22Rv1 (cell line): Measurements from ENCODE around the gene RSPO1.

ENCODE experiments used
- H3K27ac ChIP-seq: fragments of 450-650 bp; 2 replicates; pipeline ENCODE4 v1.5.1; 2017
- ZFX ChIP-seq: fragments of 450-650 bp; IDR thresholded peaks from 2 replicates; pipeline ENCODE4 v1.6.1; 2017; ENCODE audit warnings: antibody characterized with exemption, borderline replicate concordance
- TF ChIP-seq, protein P1 (sequence below): fragments of 450-650 bp; IDR thresholded peaks from 2 replicates; pipeline ENCODE4 v1.5.1; 2017; ENCODE audit warnings: mild to moderate bottlenecking

The RSPO1 gene

DNA sequence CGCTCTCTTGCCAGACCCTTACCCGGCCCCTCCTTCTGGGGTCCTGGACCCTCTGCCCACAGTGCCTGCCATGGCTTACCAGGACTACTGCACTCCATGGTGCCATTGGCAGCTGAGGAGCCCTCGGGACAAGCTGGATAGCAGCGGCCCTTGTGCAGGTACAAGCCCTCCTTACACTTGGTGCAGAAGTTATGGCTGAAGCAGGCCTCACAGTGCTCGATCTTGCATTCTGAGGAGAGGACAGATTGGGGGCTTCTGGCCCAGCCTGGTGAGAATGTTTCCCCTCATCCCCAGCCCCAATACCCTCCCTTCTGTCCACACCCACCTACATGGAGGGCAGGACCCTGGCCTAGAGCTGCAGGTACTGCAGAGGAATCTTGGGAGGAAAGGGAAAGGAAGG, 20.6 kb downstream of the RSPO1 start:
- TF ChIP-seq, protein P1, sequence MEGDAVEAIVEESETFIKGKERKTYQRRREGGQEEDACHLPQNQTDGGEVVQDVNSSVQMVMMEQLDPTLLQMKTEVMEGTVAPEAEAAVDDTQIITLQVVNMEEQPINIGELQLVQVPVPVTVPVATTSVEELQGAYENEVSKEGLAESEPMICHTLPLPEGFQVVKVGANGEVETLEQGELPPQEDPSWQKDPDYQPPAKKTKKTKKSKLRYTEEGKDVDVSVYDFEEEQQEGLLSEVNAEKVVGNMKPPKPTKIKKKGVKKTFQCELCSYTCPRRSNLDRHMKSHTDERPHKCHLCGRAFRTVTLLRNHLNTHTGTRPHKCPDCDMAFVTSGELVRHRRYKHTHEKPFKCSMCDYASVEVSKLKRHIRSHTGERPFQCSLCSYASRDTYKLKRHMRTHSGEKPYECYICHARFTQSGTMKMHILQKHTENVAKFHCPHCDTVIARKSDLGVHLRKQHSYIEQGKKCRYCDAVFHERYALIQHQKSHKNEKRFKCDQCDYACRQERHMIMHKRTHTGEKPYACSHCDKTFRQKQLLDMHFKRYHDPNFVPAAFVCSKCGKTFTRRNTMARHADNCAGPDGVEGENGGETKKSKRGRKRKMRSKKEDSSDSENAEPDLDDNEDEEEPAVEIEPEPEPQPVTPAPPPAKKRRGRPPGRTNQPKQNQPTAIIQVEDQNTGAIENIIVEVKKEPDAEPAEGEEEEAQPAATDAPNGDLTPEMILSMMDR: no peak
- no peak for TF ChIP-seq ZFX
- H3K27ac ChIP-seq: no peak overlapping the region

GRCh38 chr1:37612186-37612585, 22.5 kb downstream of the RSPO1 start:
- TF ChIP-seq, protein P1: no peak
- no peak for TF ChIP-seq ZFX
- H3K27ac ChIP-seq: no peak overlapping the region

GRCh38 chr1:37609994-37610393, 24.7 kb downstream of the RSPO1 start:
- no peak overlapping the region for H3K27ac ChIP-seq
- TF ChIP-seq, protein P1: no peak
- no peak for TF ChIP-seq ZFX

- TF ChIP-seq, protein P1: no peak
- no peak for TF ChIP-seq ZFX
- no peak overlapping the region for H3K27ac ChIP-seq
Measured at GRCh38 chr1:37609002-37609401, 25.7 kb downstream of the RSPO1 start.

- no peak overlapping the region for H3K27ac ChIP-seq
- TF ChIP-seq ZFX: no peak
- TF ChIP-seq, protein P1: no peak
Measured at GRCh38 chr1:37606481-37607263, 28.0 kb downstream of the RSPO1 start.

GRCh38 chr1:37605806-37606474, 28.8 kb downstream of the RSPO1 start:
- H3K27ac ChIP-seq: no peak overlapping the region
- TF ChIP-seq ZFX: no peak
- TF ChIP-seq, protein P1: no peak

DNA sequence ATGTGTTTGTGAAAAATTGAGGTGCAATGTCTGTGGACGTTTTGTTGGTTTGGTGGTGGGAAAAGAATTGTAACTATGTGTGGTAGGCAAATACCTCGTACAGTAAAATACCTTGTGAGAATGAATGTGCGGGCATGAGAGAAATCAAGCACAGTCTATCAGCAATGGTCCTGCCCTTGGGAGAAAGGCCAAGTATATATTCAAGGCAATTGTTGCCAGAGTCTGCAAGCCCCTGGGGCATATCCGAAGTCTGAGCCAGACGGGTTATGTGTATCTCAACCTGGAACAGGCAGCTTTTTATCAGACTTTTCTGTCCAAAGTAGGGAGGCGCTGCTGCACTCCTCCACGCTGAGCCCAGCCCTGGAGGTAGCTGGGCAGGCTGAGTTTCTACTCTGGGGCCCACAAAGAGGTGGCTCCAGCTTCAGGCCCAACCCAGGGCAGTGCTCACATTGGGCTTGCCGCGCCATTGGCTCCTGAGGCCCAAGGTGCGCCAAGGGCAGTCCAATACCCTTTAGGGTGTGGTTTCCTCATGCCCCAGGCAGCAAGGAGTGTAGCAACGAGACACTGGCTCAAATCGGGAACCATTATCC, 29.5 kb downstream of the RSPO1 start:
- TF ChIP-seq, protein P1: no peak
- TF ChIP-seq ZFX: no peak
- H3K27ac ChIP-seq: no peak overlapping the region
